GM03348 (cell line): Measurements from ENCODE around the gene DYRK1B.
A peak's percentile ranks its signal among the peaks of the same experiment; 100 is the strongest.
"Not testable (repeated sequence)": the region's sequence is repeated elsewhere in the genome, so short reads cannot be mapped to it uniquely, and the experiment has no call there.

Source experiments
- DNase-seq: peaks from one replicate; pipeline ENCODE4 v3.0.0; 2012; ENCODE audit warnings: low spot score

DYRK1B gene

GRCh38 chr19:39830406-39830805 is 3.6 kb downstream of the DYRK1B start:
- no peak for DNase-seq

- DNase-seq: no peak
Observed at GRCh38 chr19:39829702-39830275, 4.2 kb downstream of the DYRK1B start.

- no peak for DNase-seq
Observed at GRCh38 chr19:39828654-39829032, 5.3 kb downstream of the DYRK1B start.

DNA sequence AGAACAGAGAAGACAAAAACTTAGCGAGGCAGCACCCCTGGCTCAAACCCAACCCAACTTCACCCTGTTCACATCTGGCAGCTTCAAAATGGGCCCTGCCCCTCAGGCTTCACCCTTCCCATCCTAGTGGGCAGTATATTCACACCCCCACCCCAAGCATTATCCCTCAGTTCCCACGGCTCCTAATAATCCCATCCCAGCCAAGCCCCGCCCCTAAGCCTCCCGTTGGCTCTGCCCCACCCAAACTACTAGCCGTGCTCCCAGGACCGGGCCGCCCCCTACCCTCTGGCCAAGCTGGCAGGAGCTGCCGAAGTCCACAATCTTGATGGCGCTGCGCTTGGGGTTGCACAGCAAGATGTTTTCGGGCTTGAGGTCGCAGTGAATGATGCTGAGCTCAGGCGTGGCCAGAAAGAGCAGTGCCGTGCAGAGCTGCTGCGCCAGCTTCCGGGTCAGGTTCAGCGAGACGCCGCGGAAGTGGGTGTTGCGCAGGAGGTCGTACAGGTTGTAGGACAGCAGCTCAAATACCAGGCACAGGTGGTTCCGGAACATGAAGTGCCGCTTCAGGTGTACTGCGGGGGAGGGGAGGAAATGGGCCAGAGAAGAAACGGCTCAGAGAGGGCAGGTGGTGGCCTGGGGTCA is 5.8 kb downstream of the DYRK1B start:
- DNase-seq: no peak

DNA sequence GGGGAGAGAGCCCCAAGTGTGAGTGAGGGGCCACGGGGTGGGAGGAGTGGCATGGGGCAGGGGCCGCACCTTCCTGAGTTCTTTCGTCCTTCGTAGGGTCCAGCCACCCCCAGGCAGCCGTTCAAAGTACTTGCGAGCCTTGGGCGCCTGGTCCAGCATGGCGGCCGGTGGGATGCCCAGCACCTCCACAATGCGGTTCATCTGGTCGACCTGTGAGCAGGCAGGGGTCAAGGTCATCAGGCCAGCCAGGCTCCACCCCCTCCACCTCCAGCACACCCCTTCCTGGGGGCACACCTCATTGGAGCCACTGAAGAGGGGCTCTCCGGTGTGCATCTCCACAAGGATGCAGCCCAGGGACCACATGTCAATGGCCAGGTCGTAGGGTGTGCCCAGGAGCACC is 6.7 kb downstream of the DYRK1B start:
- no peak for DNase-seq

DNA sequence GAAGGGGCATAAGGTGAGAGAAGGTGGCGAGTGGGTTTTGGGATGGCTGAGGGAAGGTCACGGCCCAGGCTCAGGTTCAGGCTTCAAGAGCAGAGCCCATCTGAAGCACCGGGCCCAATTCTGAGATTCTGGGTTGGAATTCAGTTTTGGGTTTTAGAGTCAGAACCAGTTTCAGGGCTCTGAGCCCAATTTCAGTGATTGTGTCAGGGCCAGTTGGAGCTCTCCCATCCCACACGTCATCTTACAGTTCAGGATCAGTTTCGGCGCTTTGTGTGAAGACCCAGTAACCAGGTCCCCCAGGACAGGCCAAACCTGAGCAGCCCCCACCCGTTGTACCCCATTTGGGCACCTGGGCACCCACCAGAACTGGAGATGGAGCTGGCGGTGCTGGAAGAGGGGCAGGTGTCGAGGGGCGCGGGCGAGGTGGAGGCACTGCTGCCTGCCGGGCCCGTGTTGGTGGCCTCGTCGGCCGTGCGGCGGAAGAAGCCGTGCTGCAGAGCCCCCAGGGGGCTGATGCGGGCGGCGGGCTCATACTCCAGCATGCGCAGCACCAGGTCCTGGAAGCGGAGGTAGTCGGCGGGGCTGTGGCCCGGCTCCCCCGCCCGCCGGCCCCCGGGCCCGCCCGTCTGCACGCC is 7.5 kb downstream of the DYRK1B start:
- no peak for DNase-seq

- DNase-seq: no peak
Observed at GRCh38 chr19:39825531-39826076, 8.4 kb downstream of the DYRK1B start.

DNA sequence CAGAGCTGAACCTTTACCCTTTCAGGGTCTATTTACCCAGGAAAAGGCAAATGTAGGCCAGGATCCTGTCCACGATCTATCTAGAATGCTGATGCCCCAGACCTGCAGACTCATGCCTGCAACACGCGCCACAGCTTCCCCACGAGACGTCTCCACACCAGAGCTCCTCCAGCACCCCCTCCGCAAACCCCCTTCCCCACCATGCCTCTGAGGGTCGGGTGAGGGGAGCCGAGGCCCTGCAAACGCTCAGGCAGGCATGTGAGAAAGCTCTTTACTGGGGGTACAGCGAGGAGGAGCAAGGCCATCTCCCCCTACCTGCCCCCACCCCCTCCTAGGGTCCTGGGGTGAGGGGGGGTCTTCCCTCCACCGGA is 8.9 kb downstream of the DYRK1B start:
- no peak for DNase-seq

DNA sequence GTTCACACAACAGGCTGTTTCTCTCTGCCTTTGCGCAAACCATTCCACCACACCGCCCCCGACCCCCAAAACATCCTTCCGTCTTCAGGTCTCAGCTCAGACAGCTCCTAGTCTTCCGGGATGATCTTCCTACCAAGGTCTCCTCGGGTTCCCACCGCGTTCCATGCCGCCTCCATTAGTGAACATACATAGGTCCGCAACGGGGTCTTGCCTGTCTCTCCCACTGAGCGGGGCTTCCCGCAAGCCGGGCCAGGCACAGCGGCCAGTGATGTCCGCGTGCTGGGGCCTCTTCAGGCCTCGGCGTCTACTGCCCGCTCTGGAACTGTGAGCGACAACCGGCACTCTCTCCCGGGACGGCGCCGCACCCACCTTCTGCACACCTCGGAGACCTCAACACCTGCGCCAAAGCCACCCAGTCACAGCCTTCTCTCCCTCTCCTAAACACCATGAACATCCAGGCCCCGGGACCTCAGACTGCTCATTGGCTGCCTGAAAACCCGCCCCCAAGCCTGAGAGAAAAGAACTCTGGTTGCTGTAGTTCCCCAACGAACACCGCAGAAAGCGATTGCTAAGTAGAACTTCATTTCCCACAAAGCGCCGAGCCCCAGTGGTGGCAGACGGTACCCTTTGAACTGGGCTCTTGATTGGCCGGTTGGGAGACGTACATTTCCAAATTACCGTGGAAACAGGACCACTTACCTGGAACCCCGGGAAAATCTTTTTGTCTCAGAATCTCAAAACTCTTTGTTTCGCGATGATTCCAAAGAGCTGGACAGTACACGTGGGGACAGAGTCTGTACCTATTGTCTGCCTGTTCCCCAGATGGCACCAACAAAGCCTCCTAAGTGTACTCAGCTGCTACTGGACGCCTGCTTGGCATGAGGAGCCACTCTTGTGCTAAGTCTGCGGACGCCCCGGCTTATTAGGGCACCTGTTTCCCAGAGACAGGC is 9.5 kb downstream of the DYRK1B start:
- DNase-seq: peak; percentile 94

GRCh38 chr19:39823686-39824085 is 10.3 kb downstream of the DYRK1B start:
- DNase-seq: no peak

GRCh38 chr19:39820696-39821095 is 13.3 kb downstream of the DYRK1B start:
- no peak for DNase-seq

- DNase-seq: no peak
Observed at GRCh38 chr19:39819786-39820185, 14.2 kb downstream of the DYRK1B start.

- DNase-seq: no peak
Observed at GRCh38 chr19:39818626-39819097, 15.3 kb downstream of the DYRK1B start.

- DNase-seq: no peak
Observed at GRCh38 chr19:39817888-39818561, 15.9 kb downstream of the DYRK1B start.

DNA sequence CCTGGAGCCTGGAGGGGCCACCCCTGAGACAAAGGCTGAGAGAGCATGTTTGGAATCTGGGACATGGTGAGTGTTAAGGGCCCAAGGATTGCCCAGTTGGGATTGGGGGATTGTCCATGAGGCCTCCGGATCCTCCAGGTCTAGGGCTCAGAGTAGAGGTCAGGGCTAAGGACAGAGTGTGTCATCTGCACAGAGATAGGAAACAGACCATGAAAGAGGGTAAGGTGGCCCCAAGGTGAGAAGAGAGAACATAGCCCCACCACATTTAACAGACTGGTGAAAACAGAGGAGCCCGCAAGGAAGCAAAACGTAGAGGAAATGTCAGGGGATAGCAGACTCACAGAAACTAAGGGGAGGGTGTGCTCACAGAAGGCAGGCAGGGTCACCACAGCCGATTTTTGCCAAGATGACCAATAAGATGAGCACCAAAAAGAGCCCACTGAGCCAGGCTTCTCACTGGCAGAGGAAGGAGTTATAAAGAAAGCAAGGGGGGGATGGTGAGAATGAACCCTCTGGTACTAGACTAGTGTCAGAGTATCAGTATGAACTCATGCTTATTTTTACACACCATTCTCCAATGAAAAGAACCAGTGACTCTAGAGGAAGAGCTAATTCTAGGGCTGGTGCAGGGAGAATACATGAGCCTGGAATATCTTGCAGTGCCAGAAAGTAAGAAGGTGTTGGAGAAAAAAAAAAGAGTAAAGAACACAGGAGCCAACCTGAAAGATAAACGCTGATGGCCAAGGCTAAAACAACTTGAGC is 17.5 kb downstream of the DYRK1B start:
- no peak for DNase-seq

DNA sequence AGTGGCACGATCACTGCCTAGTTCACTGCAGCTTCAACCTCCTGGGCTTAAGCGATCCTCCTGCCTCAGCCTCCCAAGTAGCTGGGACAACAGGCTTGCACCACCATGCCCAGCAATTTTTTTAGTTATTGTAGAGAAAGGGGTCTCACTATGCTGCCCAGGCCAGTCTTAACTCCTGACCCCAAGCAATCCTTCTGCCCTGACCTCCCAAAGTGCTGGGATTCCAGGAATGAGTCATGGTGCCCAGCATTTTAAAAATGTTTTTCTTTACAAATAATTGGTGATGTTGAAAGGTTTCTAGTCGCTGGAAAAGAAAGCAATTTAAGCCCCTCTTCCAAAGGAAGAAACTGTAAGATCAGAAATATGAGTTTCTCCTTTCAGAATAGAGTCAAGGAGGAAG is 19.4 kb downstream of the DYRK1B start:
- no peak for DNase-seq

DNA sequence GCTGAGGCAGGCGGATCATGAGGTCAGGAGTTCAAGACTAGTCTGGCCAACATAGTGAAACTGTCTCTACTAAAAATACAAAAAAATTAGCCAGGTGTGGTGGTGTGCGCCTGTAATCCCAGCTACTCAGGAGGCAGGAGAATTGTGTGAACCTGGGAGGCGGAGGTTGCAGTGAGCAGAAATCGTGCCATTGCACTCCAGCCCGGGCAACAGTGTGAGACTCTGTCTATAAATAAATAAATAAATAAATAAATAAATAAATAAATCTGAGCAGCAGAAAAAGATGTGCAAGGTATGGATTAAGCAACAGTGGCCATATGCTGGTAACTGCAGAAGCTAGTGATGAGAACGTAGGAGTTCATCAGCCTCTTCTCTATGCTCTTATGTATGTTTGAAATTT is 19.9 kb downstream of the DYRK1B start:
- not testable (repeated sequence) for DNase-seq

DNA sequence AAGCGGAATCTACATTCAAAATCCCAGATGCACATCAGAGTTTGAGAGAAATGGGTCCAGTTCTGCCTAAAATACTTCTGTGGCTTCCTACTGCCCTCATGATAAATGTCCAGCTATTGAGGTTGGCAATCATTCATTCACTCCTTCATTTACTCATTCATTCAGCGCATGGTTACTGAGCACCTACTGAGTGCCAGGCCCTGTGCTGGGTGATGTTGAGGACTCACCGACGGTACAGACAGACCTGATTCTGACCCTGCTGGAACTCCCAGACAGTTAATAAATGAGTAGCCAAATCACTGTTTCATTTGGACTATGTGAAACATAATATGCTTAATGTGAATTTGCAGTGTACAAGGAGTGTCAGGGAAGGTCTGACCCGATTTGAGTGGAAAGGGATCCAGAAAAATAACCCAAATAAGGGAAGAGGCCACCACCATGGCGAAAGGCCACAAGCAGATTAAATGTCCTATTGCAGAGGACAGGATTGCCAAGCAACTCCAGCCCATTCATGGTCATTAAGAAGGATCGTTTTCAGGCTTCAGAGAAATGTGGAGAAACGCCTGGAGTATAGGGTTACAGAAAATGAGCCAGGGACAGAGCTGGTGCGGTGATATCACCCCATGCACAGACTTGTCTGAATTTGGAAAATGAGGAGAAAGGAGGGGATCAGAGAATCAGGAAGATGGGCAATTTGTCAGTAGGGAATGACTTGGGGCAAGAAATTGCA is 20.5 kb downstream of the DYRK1B start:
- DNase-seq: no peak

- no peak for DNase-seq
Observed at GRCh38 chr19:39811064-39811463, 22.9 kb downstream of the DYRK1B start.

DNA sequence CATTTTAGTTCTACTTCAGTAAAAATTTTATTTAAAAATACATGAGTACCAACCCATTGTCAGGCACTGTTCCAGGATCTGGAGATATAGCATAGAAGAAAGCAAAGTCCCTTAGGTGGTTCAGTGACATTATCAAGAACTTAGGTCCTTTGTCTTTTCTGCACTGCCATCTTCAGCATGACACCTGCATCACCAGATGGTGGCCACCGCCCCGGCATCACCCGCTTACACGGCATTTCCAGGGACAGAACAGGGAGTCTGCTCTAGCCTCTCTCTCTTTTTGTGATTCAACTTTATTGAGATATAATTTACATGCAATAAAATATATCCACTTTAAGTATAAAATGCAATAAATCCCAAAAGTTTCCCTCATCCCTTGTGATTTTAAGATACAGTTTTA is 23.5 kb downstream of the DYRK1B start:
- no peak for DNase-seq
